CD1c-positive myeloid dendritic cell (primary cell): ENCODE results near the gene ATG5.

Source experiments
- DNase-seq: peaks from one replicate; pipeline ENCODE4 v3.0.0-alpha.2; 2016; ENCODE audit errors: extremely low spot score

Gene ATG5

DNA sequence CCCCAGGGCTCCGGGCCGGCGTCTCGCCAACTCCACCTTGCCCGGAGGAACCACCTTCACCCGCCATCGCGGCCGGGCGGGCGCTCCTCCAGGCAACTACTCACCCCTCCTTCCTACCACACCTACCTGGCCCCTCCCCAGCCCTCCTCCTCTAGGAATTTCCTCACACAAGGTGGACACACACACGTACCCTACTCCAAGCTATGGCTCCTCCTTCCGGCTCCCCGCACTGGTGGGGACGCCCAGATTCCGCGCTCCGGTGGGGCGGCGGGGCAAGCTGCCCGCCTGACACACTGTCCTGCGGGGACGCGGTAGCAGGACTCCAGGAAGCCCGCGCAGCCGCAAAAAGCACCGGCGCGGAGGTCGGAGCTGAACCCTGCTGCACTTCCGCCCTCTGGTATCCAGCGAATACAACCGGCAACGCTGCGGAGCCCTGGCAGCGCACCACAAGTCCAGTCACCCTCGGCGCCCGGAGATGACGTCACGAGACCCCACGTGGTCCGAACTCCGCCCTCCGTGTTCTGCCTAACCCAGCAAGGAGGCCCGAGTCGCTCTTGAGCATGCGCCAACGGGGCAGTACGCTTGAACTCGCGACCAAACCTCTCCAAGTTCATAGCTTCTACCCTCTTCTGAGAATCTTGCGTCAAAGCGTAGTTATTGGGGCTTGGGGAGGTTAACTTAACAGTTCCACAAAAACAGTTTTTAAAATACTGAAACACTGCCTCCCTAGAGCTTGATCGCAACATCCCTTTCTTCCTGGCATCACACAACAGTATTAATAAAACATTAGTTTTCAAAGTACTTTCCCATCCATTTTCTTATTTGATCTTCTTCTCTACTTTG is at the start of gene ATG5:
Gene ATG5, minus strand, starts transcription at position 425 of the 843 bp plus-strand sequence. CDS start 9,552 bp downstream, outside the sequence.
- DNase-seq = peak; percentile 100

DNA sequence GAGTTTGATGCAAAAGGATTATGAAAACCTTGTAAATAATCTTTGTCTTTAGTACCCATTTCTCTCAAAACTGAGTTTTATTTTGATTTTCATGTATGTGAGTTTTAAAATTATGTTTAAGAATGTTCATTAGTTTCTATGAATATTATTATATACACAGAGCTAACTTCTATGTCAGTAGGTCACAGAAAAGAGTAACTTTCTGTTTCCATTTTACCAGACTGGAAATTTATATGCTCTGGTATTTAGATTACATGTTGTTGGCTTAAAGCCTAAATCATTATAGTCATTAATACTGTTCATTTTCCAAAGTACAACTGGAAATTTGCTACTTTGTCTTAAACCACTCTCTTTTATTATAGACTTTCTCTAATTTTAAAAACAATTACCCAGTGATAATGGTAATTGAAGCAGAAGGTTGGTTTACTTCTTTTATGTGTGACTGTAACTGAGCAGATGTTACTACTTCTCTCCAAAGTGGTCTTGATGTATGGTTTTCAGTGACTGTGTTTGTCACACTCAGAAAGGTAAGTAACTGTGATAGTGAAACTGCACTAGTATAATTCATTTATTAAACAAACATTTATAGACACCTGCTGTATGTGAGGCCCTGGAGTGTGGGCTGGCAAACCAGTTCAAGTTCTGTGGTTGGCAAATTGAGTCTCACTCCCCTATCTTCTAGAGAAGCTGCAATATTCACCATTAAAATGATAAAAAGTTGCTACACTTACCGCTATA is 48.1 kb upstream of the ATG5 start:
- no peak for DNase-seq

DNA sequence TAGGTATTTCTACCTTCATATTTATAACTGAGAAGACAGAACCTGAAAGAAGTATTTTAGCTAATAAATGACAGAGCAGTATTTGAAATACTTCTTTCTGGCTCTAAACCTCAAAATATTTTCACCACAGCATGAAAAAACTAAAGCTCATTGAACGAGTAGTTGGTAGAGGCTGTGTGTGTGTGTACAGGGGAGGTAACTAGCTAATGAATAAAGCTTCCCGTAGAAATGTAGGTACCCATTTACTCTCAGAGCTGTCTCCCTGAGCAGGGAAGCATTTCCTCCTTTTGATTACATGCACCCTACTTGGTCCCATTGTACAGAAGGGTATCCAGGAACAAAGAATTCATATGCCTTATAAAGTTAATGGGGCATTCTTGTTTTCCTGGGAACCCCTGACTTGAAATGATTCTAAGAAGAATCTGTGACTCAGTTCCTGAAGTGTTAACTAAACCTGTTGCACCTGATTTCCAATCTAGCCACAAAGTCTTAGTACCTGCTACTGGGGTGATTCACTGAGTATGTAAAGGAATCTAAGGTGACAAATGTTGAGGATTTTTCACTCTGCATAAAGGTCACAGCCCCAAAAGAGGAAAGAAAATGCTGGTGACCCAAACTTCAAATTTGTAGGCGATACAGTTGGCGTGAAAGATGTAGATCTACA is 47.4 kb upstream of the ATG5 start:
- DNase-seq = no peak

DNA sequence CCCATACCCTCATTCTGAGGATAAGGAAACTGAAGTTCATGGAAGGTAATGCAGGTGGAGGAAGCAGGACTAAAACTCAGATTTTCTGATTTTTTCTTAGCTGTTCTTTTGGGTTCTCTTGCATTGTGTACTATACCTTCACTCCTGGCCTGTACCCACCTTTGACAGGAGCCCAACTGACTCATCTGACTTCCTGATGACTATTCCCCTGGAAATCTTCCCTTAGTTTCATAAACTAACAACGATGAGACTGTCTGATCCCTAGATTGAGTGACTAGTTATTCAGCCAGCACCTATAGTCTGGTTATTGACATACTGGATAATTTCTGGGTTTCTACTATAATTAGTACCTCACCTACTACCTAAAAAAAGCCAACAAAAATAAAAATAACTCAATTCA is 45.1 kb upstream of the ATG5 start:
- no peak for DNase-seq

DNA sequence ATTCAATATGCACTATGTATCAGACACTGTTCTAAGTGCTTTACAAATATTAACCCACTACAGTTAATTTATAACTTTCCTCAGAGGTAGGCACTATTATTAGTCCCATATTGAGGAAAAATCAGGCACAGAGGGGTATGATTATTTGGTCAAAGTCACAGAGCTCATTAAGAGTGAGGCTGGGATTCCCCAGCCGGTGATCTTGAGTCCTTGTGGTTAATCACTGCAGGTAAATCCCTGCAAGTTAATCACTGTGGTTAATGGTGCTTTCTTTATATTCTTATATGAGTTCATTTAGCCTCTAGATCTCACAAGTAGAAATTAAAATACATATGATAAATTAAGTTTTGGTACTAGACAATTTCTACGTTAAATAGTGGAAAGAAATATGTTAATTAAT is 44.2 kb upstream of the ATG5 start:
- no peak for DNase-seq

DNA sequence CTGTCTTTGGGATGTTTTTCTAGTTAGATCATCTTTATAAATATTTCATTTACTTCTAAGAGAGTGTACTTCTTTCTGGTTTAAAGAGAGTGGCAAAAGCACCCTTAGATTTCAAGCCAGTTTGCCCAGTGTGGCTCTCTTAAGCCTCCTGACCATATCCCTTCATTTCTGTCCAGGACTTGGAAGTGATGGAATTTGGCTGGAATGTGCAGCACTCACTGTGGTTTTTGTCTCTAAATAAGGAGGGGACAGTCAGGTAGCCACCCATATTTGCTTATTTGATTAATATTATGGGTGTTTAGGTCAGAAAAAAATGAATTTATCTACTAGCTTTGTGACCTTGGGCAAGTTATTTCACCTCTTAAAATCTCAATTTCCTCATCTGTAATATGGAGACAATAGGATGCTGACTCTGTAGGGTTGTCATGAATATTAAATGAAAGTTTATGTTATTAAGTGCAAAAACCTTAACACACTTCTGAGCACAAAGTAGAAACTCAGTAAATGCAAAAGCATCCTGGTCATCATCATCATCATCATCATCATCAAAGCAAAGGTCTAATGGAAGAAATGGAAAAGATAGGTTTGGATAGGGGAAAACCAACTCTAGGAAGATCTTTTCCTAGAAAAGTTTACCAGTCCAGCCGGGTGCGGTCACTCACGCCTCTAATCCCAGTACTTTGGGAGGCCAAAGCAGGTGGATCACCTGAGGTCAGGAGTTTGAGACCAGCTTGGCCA is 38.0 kb upstream of the ATG5 start:
- DNase-seq = no peak

DNA sequence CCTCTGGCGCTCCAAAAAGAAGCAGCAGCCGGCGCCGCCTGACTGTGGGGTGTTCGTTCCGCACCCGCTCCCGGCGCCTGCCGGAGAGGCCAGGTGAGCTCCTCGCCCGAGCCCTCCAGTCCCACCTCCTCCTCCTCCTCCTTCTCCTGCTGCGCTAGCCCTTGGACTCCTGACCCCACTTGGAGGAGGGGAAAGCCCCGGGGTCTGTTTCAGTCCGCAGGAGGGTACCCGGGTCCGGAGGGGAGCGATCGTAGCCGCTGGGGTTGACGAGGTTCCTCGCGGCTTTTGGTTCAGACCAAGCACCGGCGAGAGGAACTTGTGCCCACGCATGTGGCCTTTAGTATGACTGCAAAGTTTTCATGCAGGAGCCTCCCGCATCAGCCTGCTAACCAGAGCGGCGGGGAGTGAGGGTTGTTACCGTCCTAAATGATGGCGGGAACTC is 35.5 kb upstream of the ATG5 start:
- peak; percentile 78 for DNase-seq

DNA sequence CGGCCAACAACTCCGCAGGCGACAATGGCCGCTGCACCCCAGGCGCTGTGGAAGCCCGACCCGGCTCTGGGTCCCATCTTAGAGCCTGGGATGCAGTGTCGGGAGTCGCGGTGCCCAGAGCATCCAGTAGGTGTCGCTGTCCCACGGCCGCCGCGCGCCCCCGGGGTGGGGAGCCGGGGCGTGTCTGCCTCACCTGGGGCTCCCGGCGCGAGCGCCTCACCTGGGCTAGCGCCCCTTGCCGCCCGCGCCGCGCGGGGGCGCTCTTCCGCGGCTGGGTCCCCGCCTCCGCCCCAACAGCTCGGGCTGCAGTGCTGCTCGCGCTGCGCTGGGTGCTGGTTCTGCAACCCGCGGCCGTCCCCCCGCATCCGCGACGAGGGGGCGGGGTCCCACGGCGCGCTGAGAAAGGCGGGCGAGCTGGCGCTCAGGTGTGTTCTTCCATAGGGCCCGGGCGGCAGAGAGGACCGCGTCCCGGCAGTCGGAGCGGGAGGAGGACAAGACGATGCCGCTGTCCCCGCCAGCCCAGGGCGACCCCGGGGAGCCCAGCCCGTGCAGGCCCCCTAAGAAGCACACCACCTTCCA is 34.9 kb upstream of the ATG5 start, which contains the start of gene CRYBG1:
Gene CRYBG1, plus strand, starts transcription at position 308 of the 579 bp plus-strand sequence. Its CDS starts 192 bp downstream, at position 500.
- DNase-seq = peak; percentile 61

DNA sequence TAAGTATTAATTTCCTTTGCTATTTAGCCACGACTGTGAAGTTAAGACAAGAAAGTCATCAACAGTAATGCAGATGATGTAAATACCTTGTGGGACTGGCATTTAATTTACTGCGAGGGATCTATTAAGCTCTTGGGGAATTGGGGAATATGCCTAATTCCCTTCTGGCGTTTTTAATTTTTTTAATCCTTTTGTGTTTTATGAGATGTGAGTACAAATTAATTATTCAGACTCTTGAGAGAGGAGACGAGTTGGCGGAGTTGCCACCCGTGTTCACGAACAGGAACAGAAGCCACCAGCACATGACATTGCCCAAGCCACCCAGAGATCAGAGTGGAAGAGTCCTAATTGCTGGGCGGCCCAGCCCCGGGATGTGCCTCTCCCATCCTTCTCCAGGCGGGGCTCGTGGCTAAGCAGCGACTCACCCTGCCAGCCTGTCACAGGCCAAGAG is 34.4 kb upstream of the ATG5 start:
- DNase-seq = no peak

DNA sequence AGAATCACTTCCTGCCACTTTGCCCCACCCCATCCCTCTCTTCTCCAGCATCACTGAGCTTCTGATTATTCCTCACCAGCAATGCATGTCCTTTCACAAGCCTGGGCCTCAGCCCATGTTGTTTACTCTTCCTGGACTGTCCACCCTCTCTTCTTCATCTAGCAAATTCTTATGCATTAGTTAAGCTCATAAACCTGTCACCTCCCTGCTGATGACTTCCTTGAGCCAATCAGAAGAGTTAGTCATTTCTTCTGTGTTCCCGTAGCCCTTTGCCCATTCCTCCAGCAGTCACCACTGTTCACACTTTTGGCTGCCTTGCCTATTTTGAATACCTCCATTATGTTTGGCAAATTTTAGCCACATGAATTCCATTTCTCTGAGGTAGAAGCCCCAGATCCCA is 30.8 kb upstream of the ATG5 start:
- no peak for DNase-seq

DNA sequence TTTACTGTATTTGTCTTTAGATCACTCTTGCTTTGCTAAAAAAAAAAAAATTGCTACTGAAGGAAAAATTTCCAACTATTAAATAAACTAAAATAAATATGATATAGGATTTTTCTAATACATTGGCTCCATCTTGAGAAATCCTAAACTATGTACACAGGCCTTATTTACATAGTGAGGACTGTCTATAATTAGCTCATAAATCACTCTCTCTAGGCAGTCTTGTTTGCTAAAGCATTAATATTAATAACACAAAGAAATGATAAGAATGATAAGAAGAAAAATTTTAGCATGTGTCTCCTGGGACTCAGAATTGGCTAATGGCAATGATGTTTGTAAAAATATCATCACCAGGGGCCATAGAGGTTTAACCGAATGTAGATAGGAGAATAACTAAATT is 21.7 kb upstream of the ATG5 start:
- no peak for DNase-seq

DNA sequence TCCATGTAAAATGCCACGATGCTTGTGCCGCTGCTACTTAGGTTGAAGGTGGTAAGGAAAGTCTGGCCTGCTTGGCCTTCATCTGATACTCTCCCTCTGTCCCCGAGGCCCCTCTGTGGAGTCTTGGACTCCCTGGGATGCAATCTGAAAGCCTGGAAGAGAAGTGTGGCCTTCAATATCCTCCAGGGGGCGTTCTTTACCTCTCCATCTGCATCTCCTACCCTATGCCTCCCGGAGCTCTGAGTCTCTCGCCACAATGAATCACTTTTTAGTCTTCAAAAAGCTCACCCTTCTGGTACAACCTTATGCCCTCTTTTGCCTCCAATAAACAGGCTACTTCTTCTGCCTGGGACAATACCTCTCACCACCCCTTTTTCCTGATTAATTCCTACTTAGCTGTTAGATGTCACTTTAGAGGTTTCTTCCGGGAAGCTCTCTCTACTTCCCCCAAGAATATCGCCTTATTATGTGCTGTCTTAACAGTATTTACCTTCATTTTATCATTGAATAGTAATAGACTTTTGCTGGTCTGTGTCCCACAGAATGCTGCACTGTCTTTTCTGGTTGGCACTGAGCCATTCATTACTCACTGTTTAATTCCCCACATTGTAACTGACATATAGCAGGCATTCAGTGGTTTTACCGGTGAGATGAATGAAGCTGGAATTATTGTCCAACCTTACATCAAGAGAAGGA is 13.9 kb upstream of the ATG5 start:
- DNase-seq = peak; percentile 65

DNA sequence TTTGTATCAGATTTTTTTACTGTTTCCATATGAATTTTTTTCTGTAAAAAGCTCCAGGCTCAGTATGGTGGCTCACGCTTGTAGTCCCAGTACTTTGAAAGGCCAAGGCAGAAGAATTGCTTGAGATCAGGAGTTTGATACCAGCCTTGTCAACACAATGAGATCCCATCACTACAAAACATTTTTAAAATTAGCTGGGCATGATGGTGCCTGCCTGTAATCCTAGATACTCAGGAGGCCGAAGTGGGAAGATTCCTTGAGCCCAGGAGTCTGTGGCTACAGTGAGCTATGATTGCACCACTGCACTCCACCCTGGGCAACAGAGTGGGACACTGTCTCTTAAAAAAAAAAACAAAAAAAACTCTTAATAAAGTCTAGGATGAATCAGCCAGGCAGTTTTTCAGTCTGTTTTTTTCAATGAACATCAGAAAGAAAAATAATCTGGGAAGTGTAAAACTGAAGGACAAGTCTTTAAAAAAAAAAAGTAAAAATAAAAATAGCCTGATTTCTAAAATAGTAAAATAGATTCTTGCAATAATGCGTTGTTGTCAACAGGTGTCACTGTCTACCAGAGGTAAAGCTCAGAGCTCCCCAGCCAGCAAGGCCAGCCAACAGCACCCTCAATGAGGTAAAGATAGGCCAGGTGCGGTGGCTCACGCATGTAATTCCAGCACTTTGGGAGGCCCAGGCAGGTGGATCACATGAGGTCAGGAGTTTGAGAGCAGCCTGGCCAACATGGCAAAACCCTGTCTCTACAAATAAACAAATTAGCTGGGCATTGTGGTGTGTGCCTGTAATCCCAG is 9.3 kb upstream of the ATG5 start:
- peak; percentile 60 for DNase-seq

DNA sequence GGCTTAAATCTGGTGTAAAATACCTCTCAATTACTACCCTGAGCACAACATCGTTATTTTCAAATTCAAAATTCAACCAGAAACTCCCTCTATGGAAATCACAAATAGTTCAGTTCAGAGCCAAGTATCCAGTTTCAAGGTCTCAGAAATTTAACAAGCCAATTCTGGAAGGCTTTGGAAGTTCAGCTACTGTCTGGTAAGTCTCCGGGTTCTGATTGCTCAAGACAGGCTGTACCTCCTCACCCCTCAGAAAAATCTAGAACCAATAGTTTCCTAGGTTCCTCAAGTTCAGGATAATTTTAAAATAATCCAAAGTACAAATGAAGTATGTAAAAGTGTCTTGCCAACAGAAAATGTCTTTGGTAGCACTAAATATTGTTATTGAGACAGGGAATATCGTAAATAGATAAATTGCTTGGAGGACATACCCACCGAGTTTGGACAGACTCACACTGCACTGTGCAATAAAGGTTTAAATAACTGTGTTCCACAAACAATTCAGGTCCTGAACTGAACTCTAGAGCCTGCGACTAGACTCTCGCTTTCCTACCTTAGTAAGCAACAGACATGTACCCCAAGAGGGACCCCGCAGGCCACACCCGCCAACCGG is 729 bp downstream of the ATG5 start:
- DNase-seq = peak; percentile 24

DNA sequence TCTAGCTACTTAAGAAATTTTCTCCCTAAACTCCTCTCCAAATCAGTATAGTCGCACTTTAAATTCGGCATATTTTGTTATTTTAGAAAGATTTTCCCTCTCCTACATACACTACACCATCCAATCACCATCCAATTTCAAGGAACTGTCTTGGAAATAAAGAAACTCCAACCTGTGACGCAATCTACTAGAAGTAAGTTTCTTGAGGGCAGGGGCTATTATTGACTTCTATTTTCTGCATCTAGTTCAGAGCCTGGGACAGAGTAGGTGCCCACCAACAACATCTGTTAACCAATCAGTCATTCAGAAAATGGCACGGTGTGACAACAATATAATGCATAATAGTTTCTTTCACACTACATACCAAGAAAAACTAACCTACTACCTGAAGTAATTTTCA is 3.6 kb downstream of the ATG5 start:
- DNase-seq = no peak

DNA sequence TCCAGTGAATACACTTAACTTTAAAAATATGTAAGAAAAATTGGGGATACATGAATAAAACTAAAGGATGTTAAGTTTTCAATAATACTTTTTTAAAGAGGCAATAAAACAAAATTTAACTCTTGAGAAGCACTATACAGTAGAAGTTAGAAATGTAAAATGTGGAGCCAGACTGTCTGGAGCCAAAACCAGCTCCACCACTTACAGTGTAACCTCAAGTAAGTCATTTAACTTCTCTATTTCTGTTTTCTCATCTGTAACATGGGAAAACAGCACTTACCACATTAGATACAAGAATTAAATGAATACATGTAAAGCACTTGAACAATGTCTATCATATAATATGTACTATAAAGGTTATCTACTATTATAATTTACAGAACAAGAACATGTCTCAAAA is 6.7 kb downstream of the ATG5 start:
- DNase-seq = no peak

DNA sequence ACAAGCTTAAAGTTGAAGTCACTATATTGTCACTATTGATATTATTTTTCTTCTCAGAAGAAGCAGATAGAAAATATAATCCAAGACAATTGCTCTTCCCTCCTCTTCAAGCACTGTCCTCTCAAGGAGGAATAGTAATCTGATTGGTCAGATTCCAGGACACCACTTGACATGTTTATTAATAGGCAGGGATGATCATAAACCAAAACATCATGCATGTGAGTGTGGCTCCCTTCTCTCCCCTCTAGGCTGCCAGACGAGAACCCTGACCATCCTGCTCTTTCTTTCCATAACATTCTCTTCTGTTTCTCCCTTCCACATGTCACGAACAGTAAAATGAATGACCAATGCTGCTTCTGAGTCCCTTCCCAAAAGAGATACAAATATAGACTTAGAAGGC is 7.5 kb downstream of the ATG5 start:
- DNase-seq = no peak

DNA sequence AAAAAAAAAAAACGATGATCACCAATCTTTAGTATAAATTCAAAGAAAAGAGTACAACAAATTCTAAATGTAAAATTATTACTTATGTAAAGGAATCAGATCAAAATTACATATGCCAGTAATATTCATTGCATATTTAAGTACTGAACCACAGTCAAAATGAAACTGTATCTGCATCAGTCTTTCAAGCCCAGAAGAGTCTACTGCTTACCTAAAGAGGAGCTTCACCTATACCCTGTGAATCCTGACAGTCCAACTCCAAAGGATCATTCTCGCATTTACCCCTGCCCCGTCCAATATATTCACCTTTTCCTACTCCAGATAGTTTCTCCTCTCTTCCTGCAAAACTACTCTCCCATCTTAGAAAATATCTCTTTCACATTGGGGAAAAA is 9.2 kb downstream of the ATG5 start:
- DNase-seq = no peak

DNA sequence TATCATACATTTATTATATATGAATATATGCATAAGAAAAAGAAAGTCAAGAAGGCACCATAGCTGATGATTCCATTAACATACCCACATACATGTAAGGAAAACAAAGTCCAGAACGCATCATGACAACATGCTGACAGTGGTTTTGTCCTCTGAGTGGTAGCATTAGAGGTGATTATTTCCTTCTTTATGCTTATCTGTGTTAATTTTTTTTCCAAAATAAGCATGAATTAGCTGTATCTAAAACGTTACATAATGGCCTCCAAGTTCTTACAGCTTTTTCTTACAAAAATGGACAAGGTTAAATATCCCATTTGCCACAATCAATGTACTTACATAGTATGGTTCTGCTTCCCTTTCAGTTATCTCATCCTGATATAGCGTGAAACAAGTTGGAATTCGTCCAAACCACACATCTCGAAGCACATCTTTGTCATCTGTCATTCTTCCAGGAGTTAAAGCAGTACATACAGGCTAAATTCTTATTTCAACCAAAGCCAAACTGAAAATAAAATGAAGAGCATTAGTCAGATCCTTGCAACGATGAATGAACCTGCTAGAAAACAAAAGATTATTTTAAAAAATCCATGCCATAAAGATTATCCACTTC is 9.7 kb downstream of the ATG5 start:
- no peak for DNase-seq
